Fibroblast of mammary gland (primary cell): ENCODE measurements around the gene SYK.
A peak's percentile ranks its signal among the peaks of the same experiment; 100 is the strongest.

Experiments used
- DNase-seq: peaks from one replicate; pipeline ENCODE4 v3.0.0-alpha.2; 2010; ENCODE audit warnings: low read depth
- H3K4me3 ChIP-seq: 2 replicates; pipeline ENCODE4 v1.5.1; 2011; ENCODE audit warnings: low read depth, mild to moderate bottlenecking, low read length, moderate library complexity; ENCODE audit not compliant: control insufficient read depth
- CTCF ChIP-seq: conservative IDR thresholded peaks from 2 replicates; pipeline ENCODE4 v1.5.1; 2011; ENCODE audit warnings: low read depth, low read length, inconsistent platforms; ENCODE audit not compliant: control insufficient read depth, insufficient read depth

SYK gene

DNA sequence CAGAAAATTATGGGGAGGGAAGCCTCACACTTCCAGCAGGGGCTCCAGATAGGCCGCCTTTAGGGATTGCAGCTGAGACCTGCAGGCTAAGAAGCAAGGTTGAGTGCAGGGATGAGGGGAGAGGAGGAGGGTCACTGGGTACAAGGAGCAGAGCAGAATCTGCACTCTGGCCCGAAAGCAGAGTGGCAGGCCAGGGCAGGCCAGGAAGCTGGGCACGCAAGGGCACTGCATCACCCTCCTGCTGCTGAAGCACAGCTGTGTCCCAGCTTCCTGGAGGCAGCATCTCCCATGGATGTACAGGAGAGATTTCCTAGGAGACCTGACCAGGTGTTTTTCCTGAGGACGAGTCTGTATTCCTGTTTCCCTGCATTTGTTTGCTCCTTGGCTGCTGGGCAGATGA is 92.1 kb downstream of the SYK start:
- no peak overlapping the region for H3K4me3 ChIP-seq
- no peak for TF ChIP-seq CTCF
- no peak for DNase-seq

GRCh38 chr9:90894986-90895687 is 93.5 kb downstream of the SYK start:
- peak; percentile 59 for TF ChIP-seq CTCF
- DNase-seq = no peak
- H3K4me3 ChIP-seq = no peak overlapping the region

DNA sequence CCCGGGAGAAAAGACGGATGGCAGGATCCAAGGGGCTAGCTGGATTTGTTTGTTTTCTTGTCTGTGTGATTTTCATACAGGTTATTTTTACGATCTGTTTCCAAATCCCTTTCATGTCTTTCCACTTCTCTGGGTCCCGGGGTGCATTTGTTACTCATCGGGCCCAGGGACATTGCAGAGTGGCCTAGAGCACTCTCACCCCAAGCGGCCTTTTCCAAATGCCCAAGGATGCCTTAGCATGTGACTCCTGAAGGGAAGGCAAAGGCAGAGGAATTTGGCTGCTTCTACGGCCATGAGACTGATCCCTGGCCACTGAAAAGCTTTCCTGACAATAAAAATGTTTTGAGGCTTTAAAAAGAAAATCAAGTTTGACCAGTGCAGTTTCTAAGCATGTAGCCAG is 94.2 kb downstream of the SYK start:
- H3K4me3 ChIP-seq = no peak overlapping the region
- no peak for TF ChIP-seq CTCF
- DNase-seq = no peak

DNA sequence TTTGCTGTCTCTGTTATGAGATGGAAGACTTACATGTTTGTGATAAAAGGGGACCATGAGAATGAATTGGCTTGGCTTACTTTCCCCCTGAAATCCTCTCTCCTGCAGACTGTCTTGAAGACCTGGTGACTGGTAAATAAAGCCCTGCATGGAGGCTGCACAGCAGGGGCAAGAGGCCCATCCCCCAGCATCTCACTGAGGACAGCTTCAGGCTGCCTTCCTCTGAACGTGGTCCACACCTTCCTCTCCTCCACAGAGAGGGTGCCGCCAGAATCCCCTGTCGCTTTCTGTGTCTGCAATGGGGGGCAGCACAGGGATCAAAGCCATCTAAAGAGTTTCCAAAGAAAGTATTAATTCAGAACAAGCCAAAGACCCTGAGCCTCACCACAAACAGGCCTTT is 94.6 kb downstream of the SYK start:
- TF ChIP-seq CTCF = no peak
- DNase-seq = no peak
- H3K4me3 ChIP-seq = no peak overlapping the region

DNA sequence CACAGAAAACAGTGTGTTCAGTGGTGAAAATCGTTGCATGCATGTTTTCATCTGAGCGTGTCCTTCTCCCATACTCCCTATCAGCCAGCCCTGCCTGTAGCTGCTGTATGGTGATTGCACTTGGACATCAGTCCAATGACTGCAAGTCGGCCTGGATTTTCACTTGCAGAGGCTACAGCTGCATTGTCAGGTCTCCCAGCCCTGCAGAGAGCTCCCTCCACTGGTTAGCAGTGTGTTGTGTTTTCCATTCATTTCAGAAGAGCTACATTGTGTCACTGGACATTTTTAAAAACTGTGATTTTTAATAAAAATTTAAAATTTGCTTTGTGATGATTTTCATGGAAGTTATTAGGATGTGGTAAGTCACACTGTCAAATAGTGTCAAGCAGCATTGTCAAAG is 96.6 kb downstream of the SYK start:
- peak; percentile 40 for TF ChIP-seq CTCF

GRCh38 chr9:90899287-90899686 is 97.7 kb downstream of the SYK start:
- DNase-seq = no peak
- H3K4me3 ChIP-seq = no peak overlapping the region
- no peak for TF ChIP-seq CTCF

More for the DNA sequence above, 96.6 kb downstream of the SYK start:
- peak; percentile 17 for DNase-seq
- no peak overlapping the region for H3K4me3 ChIP-seq

- no peak for TF ChIP-seq CTCF
These were observed 98.5 kb downstream of the SYK start for GRCh38 chr9:90900130-90900529.

More at GRCh38 chr9:90900130-90900529, 98.5 kb downstream of the SYK start:
- no peak for DNase-seq
- H3K4me3 ChIP-seq = no peak overlapping the region
